Activated CD8-positive, alpha-beta T cell treated with anti-CD3 and anti-CD28 coated beads, Interleukin-2, amount 10 ng/mL, durations not matched to agents 7 days and 5 days (primary cell): ENCODE results near the gene MTX3. TPM values are rescaled to one million over a fixed set of nuclear protein-coding genes. Genes with fewer than 3 reads are reported as not detected.

Experiments
- ATAC-seq: fragments of 150-1000 bp; cut with Tn5 transposase; one replicate; pipeline ENCODE4 v1.10.0; 2021; ENCODE audit warnings: moderate library complexity
- CTCF ChIA-PET: fragments of 350-600 bp; sonication (Branson Sonifier 250); formaldehyde crosslinking; loops from one replicate; lab custom pipeline; 2021; ENCODE audit warnings: antibody characterized with exemption; lab: Charles Lee
- POLR2A ChIA-PET: fragments of 350-600 bp; sonication (Branson Sonifier 250); formaldehyde crosslinking; loops from one replicate; lab custom pipeline; 2021; ENCODE audit warnings: antibody characterized with exemption; lab: Charles Lee
- DNase-seq: peaks from one replicate; pipeline ENCODE4 v3.0.0-alpha.2; 2020
- H3K27ac Mint-ChIP-seq: one replicate; pipeline ENCODE4 v1.8.0; 2021; ENCODE audit warnings: mild to moderate bottlenecking, mixed read lengths
- H3K27me3 Mint-ChIP-seq: one replicate; pipeline ENCODE4 v1.8.0; 2021; ENCODE audit warnings: low read depth, mixed read lengths
- H3K36me3 Mint-ChIP-seq: one replicate; pipeline ENCODE4 v1.8.0; 2021; ENCODE audit warnings: low read depth, mixed read lengths
- H3K4me1 Mint-ChIP-seq: one replicate; pipeline ENCODE4 v1.8.0; 2021; ENCODE audit warnings: low read depth, mixed read lengths
- H3K4me3 Mint-ChIP-seq: one replicate; pipeline ENCODE4 v1.8.0; 2021; ENCODE audit warnings: mild to moderate bottlenecking, mixed read lengths
- H3K9me3 Mint-ChIP-seq: one replicate; pipeline ENCODE4 v1.8.0; 2022; ENCODE audit warnings: mixed read lengths; ENCODE audit not compliant: insufficient read depth
- total RNA-seq, 2 experiments: library from RNA; stranded (reverse); gene quantifications; one replicate each; pipeline ENCODE4 v1.2.3, GENCODE V29; 2021

MTX3 gene
- total RNA-seq, 2 experiments from 2014 or later: 11.7 to 13.2 TPM

GRCh38 chr5:79982136-79982535 is 8.9 kb downstream of the MTX3 start:
- Mint-ChIP-seq H3K36me3 (peaks cover 83% of the 10 kb centered on the region), H3K27ac (peak overlapping the region; percentile 51), H3K9me3 (no peaks in the 10 kb centered on the region), H3K27me3 (no peaks in the 10 kb centered on the region), H3K4me1 (peaks cover 65% of the 10 kb centered on the region), H3K4me3 (no peak overlapping the region)
- DNase-seq (no peak), ATAC-seq (no peak)
- CTCF ChIA-PET: no interaction called here
- POLR2A ChIA-PET: interaction anchor here (3.0 kb wide), 1 partner anchor 8 kb away, joined by 35 read pairs; the partner anchor contains the start of gene MTX3

GRCh38 chr5:79976759-79977515 is 14.1 kb downstream of the MTX3 start:
- CTCF ChIA-PET: interaction anchor here (0.7 kb wide), 1 partner anchor 14 kb away, joined by 3 read pairs; no protein-coding TSS in a partner anchor

GRCh38 chr5:79975422-79975821 is 15.6 kb downstream of the MTX3 start:
- DNase-seq (no peak), ATAC-seq (no peak)
- Mint-ChIP-seq H3K36me3 (peaks cover 40% of the 10 kb centered on the region), H3K4me3 (no peak overlapping the region), H3K27me3 (peaks cover 1% of the 10 kb centered on the region), H3K27ac (no peak overlapping the region), H3K4me1 (peaks cover 9% of the 10 kb centered on the region), H3K9me3 (no peaks in the 10 kb centered on the region)
- ChIA-PET CTCF (interaction anchor here (1.1 kb wide), 1 partner anchor 9 kb away, joined by 3 read pairs; no protein-coding TSS in a partner anchor), POLR2A (no interaction called here)

More at GRCh38 chr5:79976759-79977515, 14.1 kb downstream of the MTX3 start:
- no peaks in the 10 kb centered on the region for H3K27me3 Mint-ChIP-seq
- peaks cover 53% of the 10 kb centered on the region for H3K36me3 Mint-ChIP-seq
- DNase-seq (no peak), ATAC-seq (no peak)
- POLR2A ChIA-PET: interaction anchor here (0.6 kb wide), 1 partner anchor 344 kb away, joined by 4 read pairs; no protein-coding TSS in a partner anchor
- no peak overlapping the region for H3K4me3 Mint-ChIP-seq
- H3K27ac Mint-ChIP-seq: no peak overlapping the region
- H3K4me1 Mint-ChIP-seq: peaks cover 21% of the 10 kb centered on the region
- no peaks in the 10 kb centered on the region for H3K9me3 Mint-ChIP-seq

GRCh38 chr5:79974886-79975285 is 16.2 kb downstream of the MTX3 start:
- ATAC-seq: no peak
- POLR2A ChIA-PET: interaction anchor here (0.6 kb wide), 1 partner anchor 18 kb away, joined by 3 read pairs; no protein-coding TSS in a partner anchor

GRCh38 chr5:79973996-79974395 is 17.1 kb downstream of the MTX3 start:
- Mint-ChIP-seq H3K4me1 (peaks cover 4% of the 10 kb centered on the region), H3K36me3 (peaks cover 31% of the 10 kb centered on the region), H3K4me3 (no peak overlapping the region), H3K9me3 (no peaks in the 10 kb centered on the region), H3K27me3 (peaks cover 3% of the 10 kb centered on the region), H3K27ac (no peak overlapping the region)
- ChIA-PET POLR2A (no interaction called here), CTCF (no interaction called here)
- DNase-seq: no peak
- ATAC-seq: no peak

More at GRCh38 chr5:79974886-79975285, 16.2 kb downstream of the MTX3 start:
- Mint-ChIP-seq H3K9me3 (no peaks in the 10 kb centered on the region), H3K36me3 (peaks cover 34% of the 10 kb centered on the region), H3K4me3 (no peak overlapping the region), H3K4me1 (peaks cover 7% of the 10 kb centered on the region), H3K27me3 (peaks cover 3% of the 10 kb centered on the region), H3K27ac (no peak overlapping the region)
- CTCF ChIA-PET: interaction anchor here (1.1 kb wide), 1 partner anchor 9 kb away, joined by 3 read pairs; no protein-coding TSS in a partner anchor
- DNase-seq: no peak

- Mint-ChIP-seq H3K4me1 (peaks cover 4% of the 10 kb centered on the region), H3K4me3 (no peak overlapping the region), H3K27ac (no peak overlapping the region), H3K27me3 (peaks cover 3% of the 10 kb centered on the region), H3K9me3 (no peaks in the 10 kb centered on the region), H3K36me3 (peaks cover 27% of the 10 kb centered on the region)
- ChIA-PET POLR2A (interaction anchor here (0.6 kb wide), 1 partner anchor 14 kb away, joined by 3 read pairs; no protein-coding TSS in a partner anchor), CTCF (no interaction called here)
- no peak for DNase-seq
- ATAC-seq: no peak
Measured at GRCh38 chr5:79973511-79973910, 17.6 kb downstream of the MTX3 start.

GRCh38 chr5:79971156-79971555 is 19.9 kb downstream of the MTX3 start:
- Mint-ChIP-seq H3K36me3 (peaks cover 6% of the 10 kb centered on the region), H3K27ac (no peak overlapping the region), H3K9me3 (no peaks in the 10 kb centered on the region), H3K4me3 (no peak overlapping the region), H3K27me3 (peaks cover 10% of the 10 kb centered on the region), H3K4me1 (no peaks in the 10 kb centered on the region)
- POLR2A ChIA-PET: no interaction called here
- no peak for DNase-seq
- CTCF ChIA-PET: no interaction called here
- no peak for ATAC-seq

GRCh38 chr5:79966448-79966847 is 24.6 kb downstream of the MTX3 start:
- Mint-ChIP-seq H3K27ac (no peak overlapping the region), H3K4me3 (no peak overlapping the region), H3K9me3 (no peaks in the 10 kb centered on the region), H3K36me3 (no peaks in the 10 kb centered on the region), H3K4me1 (peaks cover 2% of the 10 kb centered on the region), H3K27me3 (peaks cover 10% of the 10 kb centered on the region)
- no peak for ATAC-seq
- ChIA-PET POLR2A (interaction anchor here (0.9 kb wide), 1 partner anchor 28 kb away, joined by 3 read pairs; no protein-coding TSS in a partner anchor), CTCF (interaction anchor here (0.6 to 1.0 kb wide), 4 partner anchors 9 to 117 kb away, joined by 3 to 4 read pairs (median 3); no protein-coding TSS in a partner anchor)
- no peak for DNase-seq

- Mint-ChIP-seq H3K4me3 (no peak overlapping the region), H3K27ac (no peak overlapping the region), H3K9me3 (no peaks in the 10 kb centered on the region), H3K4me1 (peaks cover 2% of the 10 kb centered on the region), H3K27me3 (peaks cover 7% of the 10 kb centered on the region), H3K36me3 (no peaks in the 10 kb centered on the region)
- ChIA-PET POLR2A (no interaction called here), CTCF (interaction anchor here (0.5 to 4.7 kb wide), 4 partner anchors 17 to 119 kb away, joined by 3 to 13 read pairs (median 4); no protein-coding TSS in a partner anchor)
- DNase-seq (no peak), ATAC-seq (no peak)
Measured at GRCh38 chr5:79964136-79964535, 26.9 kb downstream of the MTX3 start.

- no peak for DNase-seq
- ATAC-seq: no peak
- POLR2A ChIA-PET: interaction anchor here (1.8 kb wide), 1 partner anchor 27 kb away, joined by 12 read pairs; the partner anchor contains the start of gene MTX3
- no peak overlapping the region for H3K4me3 Mint-ChIP-seq
- peaks cover 7% of the 10 kb centered on the region for H3K27me3 Mint-ChIP-seq
- no peak overlapping the region for H3K27ac Mint-ChIP-seq
- no peaks in the 10 kb centered on the region for H3K36me3 Mint-ChIP-seq
- H3K9me3 Mint-ChIP-seq: no peaks in the 10 kb centered on the region
- peaks cover 2% of the 10 kb centered on the region for H3K4me1 Mint-ChIP-seq
- CTCF ChIA-PET: interaction anchor here (0.5 to 4.7 kb wide), 2 partner anchors 21 to 120 kb away, joined by 4 to 13 read pairs; no protein-coding TSS in a partner anchor
Measured at GRCh38 chr5:79963261-79964061, 27.6 kb downstream of the MTX3 start.

- ChIA-PET POLR2A (interaction anchor here (1.8 kb wide), 1 partner anchor 28 kb away, joined by 12 read pairs; the partner anchor contains the start of gene MTX3), CTCF (interaction anchor here (4.7 kb wide), 1 partner anchor 121 kb away, joined by 13 read pairs; no protein-coding TSS in a partner anchor)
- Mint-ChIP-seq H3K27me3 (peaks cover 7% of the 10 kb centered on the region), H3K4me1 (peaks cover 2% of the 10 kb centered on the region), H3K27ac (no peak overlapping the region), H3K9me3 (no peaks in the 10 kb centered on the region), H3K36me3 (no peaks in the 10 kb centered on the region), H3K4me3 (no peak overlapping the region)
- DNase-seq (no peak), ATAC-seq (no peak)
Measured at GRCh38 chr5:79962575-79963222, 28.4 kb downstream of the MTX3 start.
